PFSK-1 (cell line): ENCODE results near the gene DIP2C.

Experiments
- FOXP2 ChIP-seq: optimal IDR thresholded peaks from 2 replicates; pipeline ENCODE3; 2011; ENCODE audit warnings: borderline replicate concordance, control low read depth, inconsistent platforms; ENCODE audit not compliant: insufficient read depth; ENCODE audit errors: extremely low read length, extremely low read depth
- POLR2AphosphoS5 ChIP-seq: IDR thresholded peaks from 2 replicates; pipeline ENCODE4 v1.6.1; 2012; ENCODE audit warnings: low read depth, mild to moderate bottlenecking, control low read depth, low read length, moderate library complexity
- REST ChIP-seq, 2 experiments: IDR thresholded peaks; 2 replicates each; pipeline versions ENCODE4 v1.6.1 to v1.8.0; 2011 to 2012; ENCODE audit warnings: low read depth in 2 of 2, low read length in 2 of 2, control low read depth in 1 of 2, inconsistent platforms in 1 of 2, mild to moderate bottlenecking in 1 of 2, moderate library complexity in 1 of 2; ENCODE audit not compliant: insufficient read depth in 1 of 2
- SIN3A ChIP-seq: IDR thresholded peaks from 2 replicates; pipeline ENCODE4 v1.6.1; 2012; ENCODE audit warnings: mild to moderate bottlenecking, low read length, moderate library complexity, borderline replicate concordance; ENCODE audit not compliant: insufficient read depth
- TAF1 ChIP-seq: IDR thresholded peaks from 2 replicates; pipeline ENCODE4 v1.6.1; 2012; ENCODE audit warnings: low read length, control low read depth, borderline replicate concordance; ENCODE audit not compliant: insufficient read depth

The DIP2C gene

GRCh38 chr10:235915-236314, 453.6 kb downstream of the DIP2C start:
- no peak for TF ChIP-seq FOXP2
- no peak for TF ChIP-seq SIN3A
- no peak for TF ChIP-seq REST (IDR thresholded peaks at IDR 0.05; ENCODE audit: insufficient read depth in 1 of 2, low read depth in 2 of 2, low read length in 2 of 2)
- no peak for TF ChIP-seq TAF1
- TF ChIP-seq POLR2AphosphoS5 = no peak

- no peak for TF ChIP-seq FOXP2
Observed at GRCh38 chr10:234708-235406, 454.6 kb downstream of the DIP2C start.

GRCh38 chr10:232878-233277, 456.6 kb downstream of the DIP2C start:
- no peak for TF ChIP-seq FOXP2
- no peak for TF ChIP-seq SIN3A
- no peak for TF ChIP-seq POLR2AphosphoS5
- no peak for TF ChIP-seq REST (IDR thresholded peaks at IDR 0.05; ENCODE audit: insufficient read depth in 1 of 2, low read depth in 2 of 2, low read length in 2 of 2)
- no peak for TF ChIP-seq TAF1

GRCh38 chr10:232061-232460, 457.4 kb downstream of the DIP2C start:
- TF ChIP-seq POLR2AphosphoS5 (no peak), FOXP2 (no peak), SIN3A (no peak), REST (IDR thresholded peaks at IDR 0.05; ENCODE audit: insufficient read depth in 1 of 2, low read depth in 2 of 2, low read length in 2 of 2) (no peak), TAF1 (no peak)

- TF ChIP-seq TAF1 = no peak
- no peak for TF ChIP-seq POLR2AphosphoS5
- TF ChIP-seq SIN3A = no peak
- no peak for TF ChIP-seq REST (IDR thresholded peaks at IDR 0.05; ENCODE audit: insufficient read depth in 1 of 2, low read depth in 2 of 2, low read length in 2 of 2)
- TF ChIP-seq FOXP2 = no peak
Observed at GRCh38 chr10:230758-231157, 458.7 kb downstream of the DIP2C start.
